Vagina (tissue), 2 donors: ENCODE measurements around the gene RESP18. TPM values are rescaled to one million over a fixed set of nuclear protein-coding genes. Genes with fewer than 3 reads are reported as not detected.

Source experiments
- DNase-seq, 2 donors: peaks; one replicate each; pipeline ENCODE4 v3.0.0-alpha.2; 2017; ENCODE audit errors: extremely low spot score in 2 of 2
- H3K27ac ChIP-seq: fragments of 200-600 bp; sonication (generic); one replicate; pipeline ENCODE4 v1.5.1; 2019
- H3K27me3 ChIP-seq: fragments of 200-600 bp; sonication (generic); one replicate; pipeline ENCODE4 v1.5.1; 2019
- H3K36me3 ChIP-seq, 2 donors: fragments of 200-600 bp; sonication (generic); one replicate each; pipeline ENCODE4 v1.5.1; 2017 to 2019
- H3K4me1 ChIP-seq: fragments of 200-600 bp; sonication (generic); one replicate; pipeline ENCODE4 v1.5.1; 2019
- H3K4me3 ChIP-seq, 2 donors: fragments of 200-600 bp; sonication (generic); 1 replicate in 1 of 2; 2 replicates in 1 of 2; pipeline ENCODE4 v1.5.1; 2016 to 2019
- H3K9me3 ChIP-seq: fragments of 200-600 bp; sonication (generic); one replicate; pipeline ENCODE4 v1.5.1; 2019
- POLR2A ChIP-seq, 2 donors: fragments of 450-650 bp; IDR thresholded peaks; one replicate each; pipeline ENCODE4 v1.6.1; 2017; ENCODE audit warnings: antibody characterized with exemption in 2 of 2, mild to moderate bottlenecking in 2 of 2, moderate library complexity in 2 of 2
- POLR2AphosphoS5 ChIP-seq, 2 donors: sonication (generic); formaldehyde crosslinking; IDR thresholded peaks; one replicate each; pipeline ENCODE4 v1.9.0; 2017; ENCODE audit warnings: antibody characterized with exemption in 2 of 2, mild to moderate bottlenecking in 2 of 2, low read depth in 1 of 2; ENCODE audit not compliant: insufficient read depth in 1 of 2
- intact Hi-C: fragments of 100-400 bp; cut with DNase I; formaldehyde crosslinking; loops from one replicate; pipeline ENCODE4 v1.15.1; 2023
- total RNA-seq: library from RNA; depleted of rRNA; stranded (reverse); fragments of >200 nt; gene quantifications from one replicate; pipeline ENCODE4 v1.2.3, GENCODE V29; 2016
- TF ChIP-seq, protein P1 (sequence below), 3 experiments: fragments of 450-650 bp in 2 of 3; fragments of 200-600 bp in 1 of 3; sonication (generic) in 1 of 3; IDR thresholded peaks; one replicate each; pipeline ENCODE4 v1.5.1; 2017 to 2019; ENCODE audit warnings: antibody characterized with exemption in 3 of 3, mild to moderate bottlenecking in 2 of 3, moderate library complexity in 2 of 3

RESP18 gene
- total RNA-seq, 1 donor from 2014 or later = not detected

GRCh38 chr2:219368690-219369191, 36.2 kb upstream of the RESP18 start:
- TF ChIP-seq POLR2AphosphoS5 (IDR thresholded peaks at IDR 0.05; ENCODE audit: insufficient read depth in 1 of 2, low read depth in 1 of 2) = no peak
- TF ChIP-seq POLR2A (IDR thresholded peaks at IDR 0.05) = no peak
- TF ChIP-seq, protein P1, sequence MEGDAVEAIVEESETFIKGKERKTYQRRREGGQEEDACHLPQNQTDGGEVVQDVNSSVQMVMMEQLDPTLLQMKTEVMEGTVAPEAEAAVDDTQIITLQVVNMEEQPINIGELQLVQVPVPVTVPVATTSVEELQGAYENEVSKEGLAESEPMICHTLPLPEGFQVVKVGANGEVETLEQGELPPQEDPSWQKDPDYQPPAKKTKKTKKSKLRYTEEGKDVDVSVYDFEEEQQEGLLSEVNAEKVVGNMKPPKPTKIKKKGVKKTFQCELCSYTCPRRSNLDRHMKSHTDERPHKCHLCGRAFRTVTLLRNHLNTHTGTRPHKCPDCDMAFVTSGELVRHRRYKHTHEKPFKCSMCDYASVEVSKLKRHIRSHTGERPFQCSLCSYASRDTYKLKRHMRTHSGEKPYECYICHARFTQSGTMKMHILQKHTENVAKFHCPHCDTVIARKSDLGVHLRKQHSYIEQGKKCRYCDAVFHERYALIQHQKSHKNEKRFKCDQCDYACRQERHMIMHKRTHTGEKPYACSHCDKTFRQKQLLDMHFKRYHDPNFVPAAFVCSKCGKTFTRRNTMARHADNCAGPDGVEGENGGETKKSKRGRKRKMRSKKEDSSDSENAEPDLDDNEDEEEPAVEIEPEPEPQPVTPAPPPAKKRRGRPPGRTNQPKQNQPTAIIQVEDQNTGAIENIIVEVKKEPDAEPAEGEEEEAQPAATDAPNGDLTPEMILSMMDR (IDR thresholded peaks at IDR 0.05) = no peak
- intact Hi-C loops = no loop called here
- DNase-seq = no peak
- peaks cover 0 to 6% of the 10 kb centered on the region in 2 donors for H3K36me3 ChIP-seq
- no peaks in the 10 kb centered on the region for H3K27me3 ChIP-seq
- no peaks in the 10 kb centered on the region for H3K9me3 ChIP-seq
- peak overlapping the region in 1 of 2 donors; percentile 14 for H3K4me3 ChIP-seq
- peaks cover 9% of the 10 kb centered on the region for H3K4me1 ChIP-seq
- H3K27ac ChIP-seq = peak overlapping the region; percentile 59

GRCh38 chr2:219362524-219363164, 30.1 kb upstream of the RESP18 start:
- Histone ChIP-seq H3K4me1 (peaks cover 17% of the 10 kb centered on the region), H3K27ac (no peak overlapping the region), H3K4me3 (no peak overlapping the region), H3K36me3 (no peaks in the 10 kb centered on the region), H3K9me3 (no peaks in the 10 kb centered on the region), H3K27me3 (no peaks in the 10 kb centered on the region)
- TF ChIP-seq, protein P1 (IDR thresholded peaks at IDR 0.05) = no peak
- TF ChIP-seq POLR2AphosphoS5 (IDR thresholded peaks at IDR 0.05; ENCODE audit: insufficient read depth in 1 of 2, low read depth in 1 of 2) (no peak), POLR2A (IDR thresholded peaks at IDR 0.05) (no peak)
- no peak for DNase-seq
- intact Hi-C loops = no loop called here

GRCh38 chr2:219362072-219362471, 29.5 kb upstream of the RESP18 start:
- Histone ChIP-seq H3K27ac (no peak overlapping the region), H3K9me3 (no peaks in the 10 kb centered on the region), H3K27me3 (no peaks in the 10 kb centered on the region), H3K36me3 (no peaks in the 10 kb centered on the region), H3K4me1 (peaks cover 17% of the 10 kb centered on the region), H3K4me3 (no peak overlapping the region)
- DNase-seq = no peak
- intact Hi-C loops = no loop called here
- TF ChIP-seq POLR2A (IDR thresholded peaks at IDR 0.05) (no peak), POLR2AphosphoS5 (IDR thresholded peaks at IDR 0.05; ENCODE audit: insufficient read depth in 1 of 2, low read depth in 1 of 2) (no peak)
- TF ChIP-seq, protein P1 (IDR thresholded peaks at IDR 0.05) = no peak

- Histone ChIP-seq H3K27me3 (no peaks in the 10 kb centered on the region), H3K4me1 (peaks cover 17% of the 10 kb centered on the region), H3K27ac (no peak overlapping the region), H3K36me3 (no peaks in the 10 kb centered on the region), H3K4me3 (peak overlapping the region in 1 of 2 donors; percentile 3), H3K9me3 (no peaks in the 10 kb centered on the region)
- intact Hi-C loops = no loop called here
- TF ChIP-seq, protein P1 (IDR thresholded peaks at IDR 0.05) = no peak
- TF ChIP-seq POLR2A (IDR thresholded peaks at IDR 0.05) (no peak), POLR2AphosphoS5 (IDR thresholded peaks at IDR 0.05; ENCODE audit: insufficient read depth in 1 of 2, low read depth in 1 of 2) (no peak)
- DNase-seq = no peak
Observed at GRCh38 chr2:219358170-219359075, 25.9 kb upstream of the RESP18 start.
